HG03060 (cell line): ENCODE data around the gene RNF217.
"Not testable (repeated sequence)": the region's sequence is repeated elsewhere in the genome, so short reads cannot be mapped to it uniquely, and the experiment has no call there.

Experiments used
- ATAC-seq: cut with Tn5 transposase; IDR thresholded peaks from one replicate; pipeline ENCODE4 v1.9.1; 2021; ENCODE audit warnings: low read depth, moderate number of reproducible peaks; ENCODE audit not compliant: unreplicated experiment

The RNF217 gene

DNA sequence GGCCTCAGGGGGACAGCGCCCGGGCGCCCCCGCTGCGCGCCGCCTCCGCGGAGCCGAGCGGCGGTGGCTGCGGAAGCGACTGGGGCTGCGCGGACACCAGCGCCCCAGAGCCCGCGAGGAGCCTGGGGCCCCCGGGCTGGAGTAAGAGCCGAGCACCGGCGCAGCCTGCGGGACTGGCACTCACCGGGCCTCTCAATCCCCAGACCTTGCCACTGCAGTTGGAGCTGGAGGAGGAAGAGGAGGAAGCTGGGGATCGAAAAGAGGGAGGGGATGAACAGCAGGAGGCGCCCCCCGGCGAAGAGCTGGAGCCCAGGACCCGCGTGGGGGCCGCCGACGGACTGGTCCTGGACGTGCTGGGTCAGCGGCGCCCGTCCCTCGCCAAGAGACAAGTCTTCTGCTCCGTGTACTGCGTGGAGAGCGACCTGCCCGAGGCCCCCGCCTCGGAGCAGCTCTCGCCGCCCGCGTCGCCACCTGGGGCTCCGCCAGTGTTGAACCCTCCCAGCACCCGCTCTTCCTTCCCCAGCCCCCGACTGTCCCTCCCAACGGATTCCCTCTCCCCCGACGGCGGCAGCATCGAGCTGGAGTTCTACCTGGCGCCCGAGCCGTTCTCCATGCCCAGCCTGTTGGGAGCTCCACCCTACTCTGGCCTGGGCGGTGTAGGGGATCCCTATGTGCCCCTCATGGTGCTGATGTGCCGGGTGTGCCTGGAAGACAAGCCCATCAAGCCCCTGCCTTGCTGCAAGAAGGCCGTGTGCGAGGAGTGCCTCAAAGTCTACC, 590 bp downstream of the RNF217 start:
- no peak for ATAC-seq

DNA sequence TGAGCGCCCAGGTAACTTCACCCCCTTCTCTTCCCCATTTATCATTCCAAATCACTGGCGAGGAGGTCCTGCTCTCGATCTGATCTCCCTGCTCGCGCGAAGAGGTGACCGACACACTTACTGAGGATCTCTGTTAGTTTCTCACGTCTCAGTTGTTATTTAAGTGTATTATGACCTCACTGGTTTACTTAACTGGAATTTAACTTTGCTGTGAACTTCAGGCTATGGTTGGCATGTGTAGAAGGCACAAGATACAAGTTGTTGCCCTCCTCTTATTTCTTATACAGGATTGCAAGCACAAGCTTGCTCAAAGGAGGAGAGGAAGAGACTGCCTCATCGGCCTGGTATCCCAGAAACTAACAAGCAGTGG, 1.2 kb downstream of the RNF217 start:
- no peak for ATAC-seq

GRCh38 chr6:124963831-124964763, 1.9 kb downstream of the RNF217 start:
- ATAC-seq = no peak

- no peak for ATAC-seq
Observed at GRCh38 chr6:124964764-124965105, 2.5 kb downstream of the RNF217 start.

DNA sequence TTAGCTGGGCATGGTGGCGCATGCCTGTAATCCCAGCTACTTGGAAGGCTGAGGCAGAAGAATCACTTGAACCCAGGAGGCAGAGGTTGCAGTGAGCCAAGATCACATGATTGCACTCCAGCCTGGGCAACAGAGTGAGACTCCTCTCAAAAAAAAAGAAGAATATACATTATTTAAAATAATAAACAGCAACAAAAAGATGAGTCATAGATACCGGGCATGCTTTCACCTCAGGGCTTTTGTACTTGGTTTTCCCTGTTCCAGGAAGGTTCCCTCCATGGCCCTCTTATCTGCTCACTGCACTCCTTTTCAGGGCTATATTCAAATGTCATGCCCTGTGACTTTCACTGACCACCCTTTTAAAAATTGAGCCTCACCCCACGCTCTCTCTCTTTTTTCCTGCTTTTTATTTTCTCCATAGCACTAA, 3.2 kb downstream of the RNF217 start:
- not testable (repeated sequence) for ATAC-seq

GRCh38 chr6:124967444-124967843, 5.2 kb downstream of the RNF217 start:
- ATAC-seq = no peak

- ATAC-seq = no peak
Observed at GRCh38 chr6:124968401-124968800, 6.2 kb downstream of the RNF217 start.

DNA sequence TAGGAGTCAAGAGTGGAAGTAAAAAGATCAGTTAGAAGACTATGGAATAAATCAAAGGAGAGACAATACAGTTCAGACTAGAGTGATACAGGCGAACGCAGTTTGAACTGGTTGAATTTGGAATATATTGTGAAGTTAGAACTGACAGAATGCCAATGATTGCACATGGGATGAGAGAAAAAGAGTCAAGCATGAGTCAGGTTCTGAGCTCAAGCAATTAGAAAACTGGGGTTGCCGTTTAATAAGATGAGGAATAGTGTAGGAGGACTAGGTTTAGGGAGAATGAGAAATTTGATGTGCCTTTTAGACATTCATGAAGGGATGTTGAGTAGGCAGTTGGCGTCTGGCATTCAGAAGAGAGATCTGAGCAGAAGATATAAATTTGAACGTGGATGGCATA, 8.0 kb downstream of the RNF217 start:
- no peak for ATAC-seq

- ATAC-seq = no peak
Observed at GRCh38 chr6:124970763-124971162, 8.5 kb downstream of the RNF217 start.

DNA sequence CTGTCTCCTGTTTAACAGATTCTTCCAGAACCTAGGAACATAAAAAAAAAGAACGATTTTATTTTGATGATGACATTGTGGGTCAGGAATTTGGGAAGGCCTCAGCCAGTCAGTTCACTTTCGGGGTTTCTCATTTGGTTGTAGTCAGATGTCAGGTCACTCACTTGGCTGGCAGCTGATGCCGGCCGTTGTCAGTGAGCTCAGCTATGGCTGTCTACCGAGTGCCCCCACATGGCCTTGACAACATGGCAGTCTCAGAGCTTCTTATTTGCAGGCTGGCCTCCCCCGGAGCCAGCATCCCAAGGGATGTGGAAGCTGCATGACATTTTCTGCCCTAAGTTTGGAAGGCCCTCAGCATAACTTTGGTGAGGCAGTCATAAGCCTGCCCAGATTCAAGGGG, 11.5 kb downstream of the RNF217 start:
- no peak for ATAC-seq

DNA sequence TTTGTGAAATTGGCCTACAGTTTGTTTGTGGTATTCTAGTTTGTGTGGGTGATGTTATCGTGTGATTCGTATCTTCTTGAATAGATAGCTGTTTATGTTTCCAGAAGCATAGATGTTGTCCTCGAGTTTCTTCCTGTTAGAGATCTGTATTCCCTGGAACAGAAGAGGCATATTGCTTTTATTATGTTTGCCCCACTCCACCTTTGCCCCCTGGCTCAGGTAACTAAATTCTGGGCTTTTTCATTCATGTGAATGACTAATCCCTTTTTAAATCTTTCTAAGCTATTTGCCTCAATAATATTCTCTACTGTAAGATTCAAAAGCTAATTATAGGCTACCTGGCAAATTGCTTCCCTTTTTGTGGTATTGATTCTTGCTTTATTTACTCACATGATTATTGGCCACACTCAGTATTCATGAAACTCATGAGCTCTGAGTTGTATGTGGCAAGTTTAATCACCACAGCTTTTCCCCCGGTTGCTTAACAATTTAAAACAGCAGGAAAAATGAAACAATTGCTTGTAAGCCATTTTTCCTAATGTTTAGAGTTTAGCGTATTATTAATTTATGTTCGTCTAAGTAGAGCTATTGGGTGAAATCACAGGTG, 12.6 kb downstream of the RNF217 start:
- no peak for ATAC-seq

DNA sequence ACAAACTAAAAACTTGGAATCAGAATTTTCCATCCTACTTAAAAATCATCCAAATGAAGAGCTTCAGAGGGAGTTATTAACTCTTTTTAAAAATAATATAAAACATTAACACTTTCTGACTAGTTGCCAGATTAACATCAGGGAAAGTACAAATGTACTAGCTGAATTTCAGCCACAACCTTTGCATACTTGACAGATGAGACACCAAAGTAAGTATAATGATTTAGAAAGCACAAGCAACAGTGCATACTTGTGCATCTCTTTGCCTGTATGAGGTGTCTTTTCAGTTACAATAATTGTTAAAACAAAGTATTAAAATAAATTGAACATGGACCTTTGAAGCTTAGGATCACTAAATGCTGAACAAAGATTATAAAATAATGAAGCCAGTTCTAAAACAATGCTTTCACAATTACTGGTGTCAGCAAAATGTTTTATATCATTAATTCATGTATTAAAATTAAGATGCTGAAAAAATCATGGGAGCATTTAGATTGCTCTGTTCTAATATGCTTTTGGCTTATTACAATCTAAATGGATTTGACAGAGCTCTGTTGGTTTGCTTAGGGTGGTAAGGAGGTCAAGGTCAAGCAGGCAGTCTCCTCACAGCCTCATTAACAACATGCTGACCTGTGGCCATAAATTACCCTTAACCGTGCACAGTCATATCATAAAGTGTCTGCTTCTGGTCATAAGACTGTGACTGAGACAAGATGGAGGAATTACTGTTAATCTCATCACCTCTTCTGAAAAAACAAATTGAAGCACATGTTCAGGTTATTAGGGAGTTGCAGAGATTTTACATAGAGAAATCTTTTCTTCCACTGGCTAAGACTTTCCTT, 15.1 kb downstream of the RNF217 start:
- no peak for ATAC-seq

DNA sequence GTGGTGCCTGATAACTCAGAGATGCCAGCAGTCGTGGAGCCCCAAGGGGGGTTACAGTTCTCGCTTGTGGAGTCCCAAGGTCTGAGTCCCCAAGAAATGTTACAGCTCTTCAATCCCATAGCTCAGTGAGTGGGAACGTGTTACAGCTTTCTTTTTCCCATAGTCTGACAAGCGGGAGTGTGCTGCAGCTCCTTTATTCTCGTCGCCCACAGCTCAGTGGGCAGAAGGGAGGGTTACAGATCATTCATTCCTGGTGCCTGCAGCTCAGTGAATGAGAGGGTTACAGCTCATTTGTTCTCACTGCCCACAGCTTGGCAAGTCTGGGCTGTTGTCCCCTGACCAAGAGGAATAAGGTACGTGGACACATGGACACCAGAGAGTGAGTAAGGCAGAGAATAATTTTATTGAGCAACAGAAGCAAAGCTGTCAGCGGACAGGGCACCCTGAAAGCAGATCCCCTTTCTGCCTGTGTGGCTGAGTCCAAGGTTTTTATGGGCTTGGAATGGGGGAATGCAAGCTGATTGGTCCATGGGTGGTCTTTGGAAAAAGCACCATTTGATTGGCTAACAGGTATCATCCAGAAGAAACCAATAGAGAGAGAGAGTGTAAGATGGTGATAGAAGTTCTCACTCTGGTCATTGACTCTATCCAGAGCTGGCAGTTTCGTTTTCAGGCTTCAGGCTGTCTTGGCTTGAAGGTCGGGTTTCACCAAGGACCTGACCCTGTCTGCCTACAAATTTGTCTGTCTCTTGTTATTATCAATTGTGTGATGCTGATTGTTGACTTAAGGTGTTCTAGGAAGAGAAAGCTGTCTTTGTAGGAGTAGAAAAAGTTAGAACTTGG, 16.4 kb downstream of the RNF217 start:
- ATAC-seq = no peak

GRCh38 chr6:124979294-124979678, 17.0 kb downstream of the RNF217 start:
- ATAC-seq = no peak

DNA sequence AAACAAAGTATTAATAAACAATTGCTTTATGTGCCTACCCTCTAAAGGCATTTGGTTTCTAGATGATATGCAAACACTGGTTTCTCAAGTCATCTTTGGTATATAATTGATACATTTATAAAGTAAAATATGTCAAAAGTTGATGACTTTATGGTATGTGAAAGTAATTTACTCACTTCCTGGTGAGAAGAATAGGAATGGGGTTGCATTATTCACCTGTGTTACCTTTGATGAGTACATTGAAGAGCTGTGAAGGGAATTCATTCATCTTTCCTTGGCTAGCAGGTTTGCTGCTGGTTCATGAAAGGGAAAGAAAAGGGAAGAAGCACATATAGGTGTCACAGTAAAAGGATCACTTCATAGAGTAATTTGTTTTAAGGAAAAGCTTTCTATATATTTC, 20.4 kb downstream of the RNF217 start:
- no peak for ATAC-seq

DNA sequence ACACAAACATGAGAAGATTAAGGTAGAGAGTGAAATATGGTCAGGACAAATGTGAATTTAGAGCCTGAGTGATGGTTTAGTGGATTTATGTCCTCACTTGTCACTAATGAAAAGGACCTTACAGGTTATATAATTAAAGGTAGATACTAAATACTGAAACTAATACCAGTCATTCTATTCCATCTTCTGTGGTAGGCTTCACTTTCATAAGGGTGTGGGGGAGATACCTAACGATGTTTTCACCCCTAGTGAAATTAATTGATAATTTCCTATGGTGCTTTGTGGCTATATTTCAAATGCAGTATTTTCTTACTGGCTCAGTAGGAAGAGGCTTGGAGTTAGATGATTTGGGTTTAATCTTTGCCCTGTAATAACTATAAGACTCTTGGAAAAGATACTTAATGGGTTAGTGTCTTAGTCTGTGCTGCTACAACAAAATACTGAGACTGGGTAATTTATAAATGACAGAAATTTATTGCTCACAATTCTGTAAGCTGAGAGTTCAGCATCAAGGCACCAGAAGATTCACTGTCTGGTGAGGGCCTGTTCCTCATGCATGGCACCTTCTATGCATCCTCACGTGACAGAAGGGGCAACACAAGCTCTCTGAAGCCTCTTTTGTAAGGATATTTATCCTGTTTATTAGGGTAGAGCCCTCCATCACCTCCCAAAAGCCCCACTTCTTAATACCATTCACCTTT, 21.3 kb downstream of the RNF217 start:
- no peak for ATAC-seq

DNA sequence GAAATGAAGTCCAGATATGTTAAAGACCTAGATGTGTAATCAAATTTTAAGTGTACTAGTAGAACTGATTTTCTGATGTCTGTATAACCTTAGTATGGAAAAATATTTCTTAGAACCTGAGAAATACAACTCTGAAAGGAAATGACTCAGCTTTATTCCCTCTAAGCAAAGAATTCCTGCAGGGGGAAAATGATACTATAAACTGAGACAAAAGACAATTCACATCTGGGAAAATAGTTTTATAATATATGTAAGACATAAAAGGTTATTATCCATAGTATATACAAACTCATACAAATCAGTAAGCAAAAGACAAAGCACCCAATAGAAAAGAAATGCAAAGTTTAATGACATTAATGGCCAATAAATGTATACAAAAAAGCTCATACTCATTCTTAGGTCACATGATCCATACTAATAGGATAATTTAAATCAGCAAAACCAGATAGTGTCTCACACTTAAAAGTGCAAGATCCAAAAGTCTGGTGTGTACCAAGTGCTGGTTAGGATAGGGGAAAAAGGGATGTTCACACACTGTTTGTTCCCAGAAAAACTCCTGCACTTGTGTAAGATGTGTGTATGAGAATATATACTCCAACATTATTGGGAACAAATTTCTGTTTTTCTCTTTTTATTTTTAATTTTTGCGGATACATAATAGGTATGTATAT, 22.6 kb downstream of the RNF217 start:
- ATAC-seq = no peak

DNA sequence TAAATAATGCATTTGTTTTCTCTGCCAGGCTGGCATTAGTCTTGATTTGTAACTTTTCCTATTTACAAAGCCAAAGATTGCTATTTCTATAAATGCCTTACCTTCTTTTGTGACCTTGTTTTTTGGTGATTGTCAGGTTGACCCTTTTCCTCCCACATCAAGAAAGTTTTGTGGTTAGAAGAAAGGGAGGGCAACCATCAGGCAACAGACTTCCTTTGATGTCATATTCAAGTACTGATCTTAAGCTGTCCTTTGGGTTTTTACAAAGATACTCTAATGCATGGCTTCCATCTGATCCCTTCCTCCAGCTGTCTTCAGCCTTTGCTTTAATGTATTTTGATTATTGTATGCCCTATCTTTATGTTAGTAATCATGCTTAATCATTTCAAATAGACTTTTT, 23.9 kb downstream of the RNF217 start:
- ATAC-seq = no peak

- ATAC-seq = no peak
Observed at GRCh38 chr6:124987291-124987690, 25.1 kb downstream of the RNF217 start.
